A549 (cell line): ENCODE results near the gene UPF2.
"Not testable (repeated sequence)": the region's sequence is repeated elsewhere in the genome, so short reads cannot be mapped to it uniquely, and the experiment has no call there.

ENCODE experiments used
- CBX2 ChIP-seq: fragments of 200-600 bp; sonication (generic); IDR thresholded peaks from 2 replicates; pipeline ENCODE4 v1.6.1; 2016; ENCODE audit warnings: low read depth, mild to moderate bottlenecking, borderline replicate concordance
- FOXS1 ChIP-seq: fragments of 250-450 bp; sonication (Bioruptor Pico); IDR thresholded peaks from 2 replicates; pipeline ENCODE4 v1.5.0; 2020; ENCODE audit warnings: mild to moderate bottlenecking, moderate library complexity
- MYC ChIP-seq: IDR thresholded peaks from 2 replicates; pipeline ENCODE4 v1.6.1; 2012; ENCODE audit warnings: mild to moderate bottlenecking, inconsistent platforms, low read length, improper control_type of control experiment, borderline replicate concordance
- PHF8 ChIP-seq: fragments of 200-600 bp; sonication (generic); IDR thresholded peaks from 2 replicates; pipeline ENCODE4 v1.6.1; 2016; ENCODE audit warnings: low read depth, mild to moderate bottlenecking, antibody characterized with exemption, moderate library complexity, borderline replicate concordance
- POLR2A ChIP-seq: IDR thresholded peaks from 2 replicates; pipeline ENCODE4 v1.6.1; 2012; ENCODE audit warnings: mild to moderate bottlenecking, low read length
- RAD21 ChIP-seq, 2 experiments: fragments of >200 bp in 1 of 2; sonication (Bioruptor Twin) in 1 of 2; formaldehyde crosslinking in 1 of 2; IDR thresholded peaks in 1 of 2; conservative IDR thresholded peaks in 1 of 2; 2 replicates in 1 of 2; 3 replicates in 1 of 2; pipeline ENCODE4 v1.6.1; 2012 to 2018; ENCODE audit warnings: inconsistent platforms in 1 of 2
- ZFP36 ChIP-seq: fragments of 450-650 bp; IDR thresholded peaks from 2 replicates; pipeline ENCODE4 v1.6.1; 2014; ENCODE audit warnings: borderline replicate concordance; ENCODE audit not compliant: partially characterized antibody
- TF ChIP-seq, protein P1 (sequence below): fragments of >200 bp; sonication (Bioruptor Twin); formaldehyde crosslinking; IDR thresholded peaks from 3 replicates; pipeline ENCODE4 v1.5.1; 2016
- TF ChIP-seq, protein P2 (sequence below): fragments of 200-600 bp; sonication (generic); IDR thresholded peaks from 2 replicates; pipeline ENCODE4 v1.6.1; 2016; ENCODE audit warnings: antibody characterized with exemption, mild to moderate bottlenecking, moderate library complexity

DNA sequence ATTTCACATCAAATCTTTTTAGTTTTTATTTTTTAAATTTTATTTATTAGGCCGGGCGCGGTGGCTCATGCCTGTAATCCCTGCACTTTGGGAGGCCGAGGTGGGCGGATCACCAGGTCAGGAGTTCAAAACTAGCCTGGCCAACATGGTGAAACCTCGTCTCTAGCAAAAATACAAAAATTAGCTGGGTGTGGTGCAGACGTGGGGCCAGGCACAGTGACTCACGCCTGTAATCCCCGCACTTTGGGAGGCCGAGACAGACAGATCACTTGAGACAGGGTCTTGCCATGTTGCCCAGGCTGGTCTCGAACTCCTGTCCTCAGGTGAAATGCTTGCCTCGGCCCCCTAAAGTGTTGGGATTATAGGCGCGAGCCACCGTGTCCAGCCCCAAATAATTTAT is 28.8 kb upstream of the UPF2 start:
- TF ChIP-seq, protein P1, sequence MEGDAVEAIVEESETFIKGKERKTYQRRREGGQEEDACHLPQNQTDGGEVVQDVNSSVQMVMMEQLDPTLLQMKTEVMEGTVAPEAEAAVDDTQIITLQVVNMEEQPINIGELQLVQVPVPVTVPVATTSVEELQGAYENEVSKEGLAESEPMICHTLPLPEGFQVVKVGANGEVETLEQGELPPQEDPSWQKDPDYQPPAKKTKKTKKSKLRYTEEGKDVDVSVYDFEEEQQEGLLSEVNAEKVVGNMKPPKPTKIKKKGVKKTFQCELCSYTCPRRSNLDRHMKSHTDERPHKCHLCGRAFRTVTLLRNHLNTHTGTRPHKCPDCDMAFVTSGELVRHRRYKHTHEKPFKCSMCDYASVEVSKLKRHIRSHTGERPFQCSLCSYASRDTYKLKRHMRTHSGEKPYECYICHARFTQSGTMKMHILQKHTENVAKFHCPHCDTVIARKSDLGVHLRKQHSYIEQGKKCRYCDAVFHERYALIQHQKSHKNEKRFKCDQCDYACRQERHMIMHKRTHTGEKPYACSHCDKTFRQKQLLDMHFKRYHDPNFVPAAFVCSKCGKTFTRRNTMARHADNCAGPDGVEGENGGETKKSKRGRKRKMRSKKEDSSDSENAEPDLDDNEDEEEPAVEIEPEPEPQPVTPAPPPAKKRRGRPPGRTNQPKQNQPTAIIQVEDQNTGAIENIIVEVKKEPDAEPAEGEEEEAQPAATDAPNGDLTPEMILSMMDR, result not testable (repeated sequence)
- TF ChIP-seq, protein P2, sequence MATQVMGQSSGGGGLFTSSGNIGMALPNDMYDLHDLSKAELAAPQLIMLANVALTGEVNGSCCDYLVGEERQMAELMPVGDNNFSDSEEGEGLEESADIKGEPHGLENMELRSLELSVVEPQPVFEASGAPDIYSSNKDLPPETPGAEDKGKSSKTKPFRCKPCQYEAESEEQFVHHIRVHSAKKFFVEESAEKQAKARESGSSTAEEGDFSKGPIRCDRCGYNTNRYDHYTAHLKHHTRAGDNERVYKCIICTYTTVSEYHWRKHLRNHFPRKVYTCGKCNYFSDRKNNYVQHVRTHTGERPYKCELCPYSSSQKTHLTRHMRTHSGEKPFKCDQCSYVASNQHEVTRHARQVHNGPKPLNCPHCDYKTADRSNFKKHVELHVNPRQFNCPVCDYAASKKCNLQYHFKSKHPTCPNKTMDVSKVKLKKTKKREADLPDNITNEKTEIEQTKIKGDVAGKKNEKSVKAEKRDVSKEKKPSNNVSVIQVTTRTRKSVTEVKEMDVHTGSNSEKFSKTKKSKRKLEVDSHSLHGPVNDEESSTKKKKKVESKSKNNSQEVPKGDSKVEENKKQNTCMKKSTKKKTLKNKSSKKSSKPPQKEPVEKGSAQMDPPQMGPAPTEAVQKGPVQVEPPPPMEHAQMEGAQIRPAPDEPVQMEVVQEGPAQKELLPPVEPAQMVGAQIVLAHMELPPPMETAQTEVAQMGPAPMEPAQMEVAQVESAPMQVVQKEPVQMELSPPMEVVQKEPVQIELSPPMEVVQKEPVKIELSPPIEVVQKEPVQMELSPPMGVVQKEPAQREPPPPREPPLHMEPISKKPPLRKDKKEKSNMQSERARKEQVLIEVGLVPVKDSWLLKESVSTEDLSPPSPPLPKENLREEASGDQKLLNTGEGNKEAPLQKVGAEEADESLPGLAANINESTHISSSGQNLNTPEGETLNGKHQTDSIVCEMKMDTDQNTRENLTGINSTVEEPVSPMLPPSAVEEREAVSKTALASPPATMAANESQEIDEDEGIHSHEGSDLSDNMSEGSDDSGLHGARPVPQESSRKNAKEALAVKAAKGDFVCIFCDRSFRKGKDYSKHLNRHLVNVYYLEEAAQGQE, result not testable (repeated sequence)
- not testable (repeated sequence) for TF ChIP-seq ZFP36; CBX2; RAD21 (conservative IDR thresholded peaks at IDR 0.05 in 1 of 2, IDR thresholded peaks at IDR 0.05 in 1 of 2); POLR2A; FOXS1 (CRISPR knock-in tag); MYC; PHF8
